Loucy (cell line): ENCODE measurements around the gene TICRR.

Source experiments
- H2AFZ ChIP-seq: fragments of 200-600 bp; sonication (generic); 2 replicates; pipeline ENCODE4 v1.6.0; 2016; ENCODE audit warnings: antibody characterized with exemption, mild to moderate bottlenecking, low read length, moderate library complexity
- H3F3A ChIP-seq: fragments of 200-600 bp; 2 replicates; pipeline ENCODE4 v1.6.0; 2016; ENCODE audit warnings: antibody characterized with exemption, low read depth, mild to moderate bottlenecking
- H3K27me3 ChIP-seq: fragments of 200-600 bp; sonication (generic); 2 replicates; pipeline ENCODE4 v1.6.1; 2014; ENCODE audit warnings: low read length, mild to moderate bottlenecking; ENCODE audit not compliant: insufficient read depth, poor library complexity, severe bottlenecking
- H3K36me3 ChIP-seq: fragments of 200-600 bp; sonication (generic); 2 replicates; pipeline ENCODE4 v1.6.1; 2016; ENCODE audit warnings: low read length; ENCODE audit not compliant: insufficient read depth
- H3K4me1 ChIP-seq: fragments of 200-600 bp; sonication (generic); 2 replicates; pipeline ENCODE4 v1.5.1; 2014; ENCODE audit warnings: low read length, mild to moderate bottlenecking; ENCODE audit not compliant: insufficient read depth, poor library complexity, severe bottlenecking
- H3K4me2 ChIP-seq: fragments of 200-600 bp; sonication (generic); 2 replicates; pipeline ENCODE4 v1.6.0; 2014; ENCODE audit warnings: antibody characterized with exemption, low read length, low read depth, mild to moderate bottlenecking; ENCODE audit not compliant: poor library complexity, severe bottlenecking
- H3K4me3 ChIP-seq: fragments of 200-600 bp; sonication (generic); 2 replicates; pipeline ENCODE4 v1.5.1; 2014; ENCODE audit warnings: low read length, mild to moderate bottlenecking, mixed read lengths; ENCODE audit not compliant: poor library complexity, severe bottlenecking
- H3K79me2 ChIP-seq: fragments of 200-600 bp; sonication (generic); 2 replicates; pipeline ENCODE4 v1.6.1; 2014; ENCODE audit warnings: low read length; ENCODE audit not compliant: insufficient read depth
- H3K9ac ChIP-seq: fragments of 200-600 bp; sonication (generic); 2 replicates; pipeline ENCODE4 v1.6.0; 2014; ENCODE audit warnings: mild to moderate bottlenecking, low read depth, low read length, moderate library complexity; ENCODE audit not compliant: poor library complexity, severe bottlenecking
- H3K9me2 ChIP-seq: fragments of 200-600 bp; sonication (generic); replicated peaks from 2 replicates; pipeline ENCODE4 v1.6.1; 2016; ENCODE audit warnings: low read depth, low read length, mixed read lengths
- H3K9me3 ChIP-seq: fragments of 200-600 bp; sonication (generic); 2 replicates; pipeline ENCODE4 v1.6.1; 2014; ENCODE audit warnings: mild to moderate bottlenecking, antibody characterized with exemption, low read length, low read depth; ENCODE audit not compliant: insufficient read depth
- H4K20me1 ChIP-seq: fragments of 200-600 bp; sonication (generic); 2 replicates; pipeline ENCODE4 v1.6.0; 2014; ENCODE audit warnings: antibody characterized with exemption, low read length, mild to moderate bottlenecking; ENCODE audit not compliant: insufficient read depth, poor library complexity, severe bottlenecking
- CTCF ChIP-seq: fragments of 200-600 bp; sonication (generic); conservative IDR thresholded peaks from 2 replicates; pipeline ENCODE4 v1.5.1; 2014; ENCODE audit warnings: mild to moderate bottlenecking, antibody characterized with exemption, low read length
- EZH2phosphoT487 ChIP-seq: fragments of 200-600 bp; IDR thresholded peaks from 2 replicates; pipeline ENCODE4 v1.6.1; 2018; ENCODE audit warnings: antibody characterized with exemption, mild to moderate bottlenecking, moderate library complexity, borderline replicate concordance

The TICRR gene

DNA sequence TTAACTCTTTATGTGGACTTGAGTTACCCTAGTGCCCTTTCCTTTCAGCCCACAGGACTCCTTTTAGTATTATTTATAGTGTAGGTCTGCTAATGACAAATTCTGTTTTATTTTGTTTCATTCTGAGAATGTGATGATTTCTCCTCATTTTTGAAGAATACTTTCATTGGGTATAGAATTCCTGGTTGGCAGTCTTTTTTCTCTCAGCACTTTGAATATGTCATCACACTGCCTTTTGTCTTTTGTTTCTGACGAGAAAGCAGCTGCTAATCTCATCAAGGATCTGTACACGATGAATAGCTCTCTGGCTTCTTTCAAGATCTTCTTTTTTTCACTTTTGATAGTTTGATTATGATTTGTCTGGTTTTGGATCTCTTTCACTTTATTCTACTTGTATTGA, 37.8 kb downstream of the TICRR start:
- Histone ChIP-seq H3K9me2 (no peaks in the 10 kb centered on the region), H4K20me1 (no peaks in the 10 kb centered on the region), H3K79me2 (no peaks in the 10 kb centered on the region; the same call in 1 of the 2 replicates), H2AFZ (no peak overlapping the region), H3K9me3 (peaks cover 9% of the 10 kb centered on the region; the same call in 1 of the 2 replicates), H3F3A (no peaks in the 10 kb centered on the region), H3K9ac (no peak overlapping the region), H3K4me1 (no peaks in the 10 kb centered on the region), H3K4me3 (no peak overlapping the region), H3K36me3 (peaks cover 96% of the 10 kb centered on the region), H3K4me2 (no peak overlapping the region), H3K27me3 (no peaks in the 10 kb centered on the region)
- TF ChIP-seq CTCF = no peak
- TF ChIP-seq EZH2phosphoT487 = no peak

DNA sequence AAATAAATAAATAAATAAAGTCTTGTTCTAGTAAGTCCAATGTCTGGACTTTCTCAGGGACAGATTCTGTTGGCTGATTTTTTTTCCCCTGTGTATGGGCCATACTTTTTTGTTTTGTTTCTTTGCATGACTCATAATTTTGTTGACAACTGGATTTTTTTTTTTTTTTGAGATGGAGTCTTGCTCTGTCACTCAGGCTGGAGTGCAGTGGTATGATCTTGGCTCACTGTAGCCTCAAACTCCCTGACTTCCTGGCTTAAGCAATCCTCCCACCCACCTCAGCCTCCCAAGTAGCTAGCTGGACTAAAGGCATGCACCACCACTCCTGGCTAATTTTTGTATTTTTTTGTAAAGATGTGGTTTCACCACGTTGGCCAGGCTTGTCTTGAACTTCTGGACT, 38.9 kb downstream of the TICRR start:
- H3F3A ChIP-seq = no peaks in the 10 kb centered on the region
- no peaks in the 10 kb centered on the region for H3K9me2 ChIP-seq
- peaks cover 9% of the 10 kb centered on the region; the same call in 1 of the 2 replicates for H3K9me3 ChIP-seq
- H3K9ac ChIP-seq = no peak overlapping the region
- no peaks in the 10 kb centered on the region; the same call in 1 of the 2 replicates for H3K79me2 ChIP-seq
- H2AFZ ChIP-seq = no peak overlapping the region
- H3K27me3 ChIP-seq = no peaks in the 10 kb centered on the region
- TF ChIP-seq EZH2phosphoT487 (no peak), CTCF (no peak)
- no peak overlapping the region for H3K4me2 ChIP-seq
- H3K4me3 ChIP-seq = no peak overlapping the region
- H3K36me3 ChIP-seq = peaks cover 96% of the 10 kb centered on the region
- H4K20me1 ChIP-seq = no peaks in the 10 kb centered on the region
- H3K4me1 ChIP-seq = no peaks in the 10 kb centered on the region

DNA sequence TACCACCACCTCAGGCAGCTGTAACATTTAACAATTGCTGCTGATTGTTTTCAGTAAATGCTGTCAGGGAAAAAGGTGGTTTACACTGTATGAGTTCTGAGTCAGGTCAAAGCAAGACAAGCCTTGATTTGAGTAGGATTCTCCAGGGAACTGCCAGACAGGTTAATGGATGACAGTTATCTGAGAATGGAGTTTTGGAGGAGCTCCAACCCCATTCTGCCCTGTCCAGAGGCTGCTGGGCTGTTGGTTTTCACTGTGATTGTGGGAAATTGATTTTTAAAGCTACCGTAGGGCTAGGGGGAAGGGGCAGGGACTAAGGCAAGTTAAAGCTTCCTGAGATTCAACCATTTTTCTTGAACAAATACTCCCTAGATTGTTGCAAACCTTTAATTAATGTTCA, 39.9 kb downstream of the TICRR start:
- no peaks in the 10 kb centered on the region for H3K27me3 ChIP-seq
- no peak overlapping the region for H3K4me2 ChIP-seq
- H3K9me3 ChIP-seq = peaks cover 9% of the 10 kb centered on the region; the same call in 1 of the 2 replicates
- H3F3A ChIP-seq = no peaks in the 10 kb centered on the region
- H2AFZ ChIP-seq = no peak overlapping the region
- H3K4me3 ChIP-seq = no peak overlapping the region
- TF ChIP-seq EZH2phosphoT487 (no peak), CTCF (no peak)
- no peaks in the 10 kb centered on the region for H4K20me1 ChIP-seq
- peaks cover 96% of the 10 kb centered on the region for H3K36me3 ChIP-seq
- no peaks in the 10 kb centered on the region for H3K9me2 ChIP-seq
- no peaks in the 10 kb centered on the region; the same call in 1 of the 2 replicates for H3K79me2 ChIP-seq
- no peak overlapping the region for H3K9ac ChIP-seq
- no peaks in the 10 kb centered on the region for H3K4me1 ChIP-seq
